SIG-M5 (cell line): ENCODE measurements around the gene DUS3L.

Source experiments
- DNase-seq: peaks from one replicate; lab custom pipeline; 2025; lab: John Stamatoyannopoulos, UW

The DUS3L gene

DNA sequence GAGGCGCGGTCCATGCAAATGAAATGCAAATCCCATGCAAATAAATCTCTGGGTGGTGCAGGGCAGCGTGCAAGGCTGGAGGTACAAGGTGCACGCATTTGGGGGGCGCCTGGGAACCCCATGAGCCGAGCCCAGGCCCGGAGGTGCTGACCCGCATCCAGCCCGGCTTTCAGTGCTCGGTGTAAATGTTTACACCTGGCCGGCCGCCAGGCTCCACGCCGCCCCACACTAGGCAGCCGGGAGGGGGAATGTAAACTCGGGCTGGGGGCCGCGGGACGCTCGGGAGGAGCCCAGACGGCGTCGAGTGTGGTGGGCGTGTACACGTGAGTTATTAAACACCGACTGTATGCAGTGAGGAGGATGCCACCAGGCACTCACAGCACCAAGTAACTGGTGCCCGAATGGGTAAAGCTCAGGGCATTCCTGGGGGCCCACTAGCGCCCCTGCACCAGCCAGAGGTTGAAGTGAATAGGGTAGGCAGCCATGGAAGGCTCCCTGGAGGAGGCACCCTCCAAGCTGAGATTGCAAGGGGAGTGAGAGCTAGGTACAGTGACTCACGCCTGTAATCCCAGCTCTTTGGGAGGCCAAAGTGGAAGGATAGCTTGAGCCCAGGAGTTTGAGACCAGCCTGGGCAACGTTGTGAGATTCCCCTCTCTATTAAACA, 31.4 kb upstream of the DUS3L start:
- no peak for DNase-seq

DNA sequence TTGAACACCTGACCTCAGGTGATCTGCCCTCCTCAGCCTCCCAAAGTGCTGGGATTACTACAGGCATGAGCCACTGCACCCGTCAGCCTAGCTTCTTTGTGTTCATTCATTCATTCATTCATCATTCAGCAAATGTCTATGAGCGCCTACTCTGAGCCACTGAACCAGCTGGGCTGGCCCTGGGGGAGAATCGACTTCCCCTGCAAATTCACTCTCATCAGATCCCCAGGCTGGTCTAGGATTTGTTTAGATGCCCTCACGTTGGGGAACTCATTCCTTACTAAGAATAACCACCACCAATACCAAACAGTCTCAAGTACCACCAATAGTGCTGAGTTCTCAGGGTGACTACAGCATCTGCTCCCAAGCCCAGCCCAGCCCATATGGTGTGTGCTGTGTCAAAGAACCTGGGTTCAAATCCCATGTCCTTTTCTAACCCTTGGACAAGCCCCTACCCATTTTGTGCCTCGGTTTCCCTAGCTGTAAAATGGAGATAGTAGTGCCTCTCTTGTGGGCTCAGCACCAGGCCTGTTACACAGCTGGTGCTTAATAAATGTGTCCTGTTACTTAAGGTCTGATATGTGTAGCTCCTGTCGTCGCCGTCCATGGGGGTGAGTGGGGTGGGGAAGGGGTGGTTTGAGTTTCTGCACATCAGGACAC, 30.7 kb upstream of the DUS3L start:
- DNase-seq, result no peak

DNA sequence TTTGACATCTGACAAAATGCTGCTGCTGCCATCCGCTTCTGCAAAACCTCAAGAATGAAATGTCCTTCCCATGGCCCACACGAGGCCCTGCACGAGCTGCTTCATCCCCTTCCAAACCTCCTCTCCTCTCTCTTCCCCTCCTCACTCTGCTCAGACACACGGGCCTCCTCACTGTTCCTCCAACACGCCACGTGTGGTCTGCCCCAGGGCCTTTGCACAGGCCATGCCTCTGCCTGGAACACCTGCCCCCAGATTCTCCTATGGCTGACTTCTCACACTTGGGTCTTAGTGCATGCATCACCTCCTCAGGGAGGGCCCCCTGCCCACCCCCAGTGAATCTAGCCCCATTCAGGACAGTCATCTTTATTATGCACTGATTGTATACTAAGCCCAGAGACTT, 29.8 kb upstream of the DUS3L start:
- no peak for DNase-seq

DNA sequence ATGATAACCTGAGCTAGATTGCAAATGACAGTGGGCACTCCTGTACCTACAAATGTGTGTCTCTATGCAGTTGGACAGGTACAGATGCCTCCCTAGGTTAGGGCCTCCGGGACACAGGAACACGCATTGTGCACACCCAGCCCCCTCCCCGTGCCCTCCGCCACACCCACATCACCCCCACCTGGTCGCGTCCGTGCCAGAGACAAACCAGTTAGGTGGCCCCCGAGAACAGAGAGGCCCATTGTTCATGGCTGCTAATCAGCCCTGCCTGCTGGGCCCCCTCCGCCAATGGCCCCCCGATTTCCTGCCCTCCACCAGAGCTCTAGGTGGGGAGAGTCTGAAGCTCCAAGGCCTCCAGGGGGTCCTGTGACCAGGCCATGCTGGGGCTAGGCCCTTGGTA, 27.6 kb upstream of the DUS3L start:
- no peak for DNase-seq

DNA sequence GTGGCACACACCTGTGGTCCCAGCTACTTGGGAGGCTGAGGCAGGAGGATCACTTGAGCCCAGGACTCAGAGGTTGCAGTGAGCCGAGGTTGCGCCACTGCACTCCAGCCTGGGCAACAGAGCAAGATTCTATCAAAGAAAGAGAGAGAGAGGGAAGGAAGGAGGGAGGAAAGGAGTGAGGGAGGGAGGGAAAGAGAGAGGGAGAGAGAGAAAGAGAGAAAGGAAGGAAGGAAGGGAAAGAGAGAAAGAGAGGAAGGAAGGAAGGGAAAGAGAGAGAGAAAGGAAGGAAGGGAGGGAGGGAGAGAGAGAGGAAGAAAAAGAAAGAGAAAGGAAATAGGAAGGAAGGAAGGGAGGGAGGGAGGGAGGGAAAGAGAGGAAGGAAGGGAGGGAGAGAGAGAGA, 26.3 kb upstream of the DUS3L start:
- no peak for DNase-seq

DNA sequence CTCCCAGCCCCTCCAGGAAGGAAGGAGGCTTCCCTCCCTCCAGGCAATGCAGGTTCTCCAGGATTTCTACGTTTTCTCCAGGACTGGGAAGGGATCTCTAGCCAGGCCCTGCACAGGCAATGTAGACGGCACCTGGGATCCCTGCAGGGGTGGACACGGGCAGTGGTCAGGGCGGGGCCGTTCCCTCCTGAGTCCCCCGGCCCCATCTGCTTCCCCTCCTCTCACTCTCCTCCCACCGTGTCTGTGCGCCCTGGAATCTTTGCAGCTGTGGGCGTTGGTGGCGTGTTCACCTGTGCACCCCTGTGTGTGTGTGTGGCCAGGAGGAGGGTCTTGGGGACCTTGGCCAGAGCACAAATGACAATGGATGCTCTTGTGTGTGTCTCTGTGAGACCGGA, 23.9 kb upstream of the DUS3L start:
- DNase-seq, result no peak

DNA sequence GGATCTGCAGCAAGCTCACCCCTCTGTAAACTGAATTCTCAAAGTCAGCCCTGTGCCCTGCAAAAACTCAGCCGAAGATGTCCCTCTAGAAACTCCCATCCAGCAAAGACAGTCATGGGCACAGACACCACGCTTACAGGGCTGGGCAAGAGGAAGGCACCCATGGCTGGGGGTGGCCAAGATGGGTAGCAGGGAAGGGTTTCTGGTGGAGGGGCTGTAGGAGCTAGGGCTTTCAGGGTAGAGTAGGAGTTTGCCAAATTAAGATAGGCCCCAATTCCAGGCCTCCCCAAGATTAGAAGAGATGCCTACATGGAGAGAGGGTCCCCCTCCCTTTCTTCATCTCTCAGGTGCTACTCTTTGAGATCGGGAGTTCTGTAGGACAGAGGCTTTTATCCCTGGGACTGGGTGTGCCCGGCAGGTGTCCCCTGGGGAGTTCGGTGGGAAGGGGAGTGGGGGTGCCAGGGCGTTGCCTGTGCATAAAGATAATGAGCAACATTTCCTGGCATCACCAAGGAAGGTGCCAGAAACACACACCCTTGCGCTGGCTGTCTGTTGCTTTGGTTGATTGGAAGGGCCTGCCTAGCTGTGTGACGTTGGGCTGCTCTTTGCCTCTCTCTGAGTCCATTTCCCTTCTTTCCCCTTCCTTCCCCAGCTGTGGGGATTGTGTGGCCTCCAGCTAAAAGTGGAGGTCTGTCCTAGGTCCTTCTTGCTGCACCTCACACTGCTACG, 23.3 kb upstream of the DUS3L start:
- no peak for DNase-seq

DNA sequence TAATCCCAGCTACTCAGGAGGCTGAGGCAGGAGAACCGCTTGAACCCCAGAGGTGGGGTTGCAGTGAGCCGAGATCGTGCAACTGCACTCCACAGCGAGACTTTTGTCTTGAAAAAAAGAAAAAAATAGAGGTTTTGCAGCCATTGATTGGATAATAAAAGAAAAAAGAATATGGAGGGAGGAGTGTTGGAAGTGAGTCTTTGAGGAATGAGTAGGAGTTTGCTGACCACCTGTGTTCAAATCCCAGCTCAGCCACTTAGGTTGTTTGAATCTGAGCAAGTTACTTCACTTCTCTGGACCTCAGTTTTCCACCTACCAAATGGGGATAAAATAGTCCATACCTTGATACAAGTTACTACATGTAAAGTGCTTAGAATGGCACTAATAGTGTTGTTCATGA, 20.2 kb upstream of the DUS3L start:
- DNase-seq, result no peak

DNA sequence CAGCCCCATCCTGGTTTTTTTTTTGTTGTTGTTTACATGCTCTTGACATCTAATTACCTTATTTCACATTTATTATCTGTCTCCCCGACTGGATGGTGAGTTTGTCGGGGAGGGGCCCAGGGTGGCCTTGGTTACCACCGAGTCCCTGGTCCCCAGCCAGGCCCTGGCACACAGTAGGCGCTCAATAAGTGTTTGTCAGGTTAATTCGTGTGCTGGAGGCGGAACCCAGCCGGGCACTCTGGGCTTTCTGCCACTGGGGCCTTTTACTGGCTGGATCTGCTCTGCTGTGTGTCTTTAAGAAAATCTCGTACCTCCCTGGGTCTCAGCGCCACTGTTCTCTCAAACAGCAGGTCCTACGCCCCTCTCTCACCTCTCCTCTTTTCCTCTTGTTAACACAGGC, 18.5 kb upstream of the DUS3L start:
- DNase-seq, result no peak

DNA sequence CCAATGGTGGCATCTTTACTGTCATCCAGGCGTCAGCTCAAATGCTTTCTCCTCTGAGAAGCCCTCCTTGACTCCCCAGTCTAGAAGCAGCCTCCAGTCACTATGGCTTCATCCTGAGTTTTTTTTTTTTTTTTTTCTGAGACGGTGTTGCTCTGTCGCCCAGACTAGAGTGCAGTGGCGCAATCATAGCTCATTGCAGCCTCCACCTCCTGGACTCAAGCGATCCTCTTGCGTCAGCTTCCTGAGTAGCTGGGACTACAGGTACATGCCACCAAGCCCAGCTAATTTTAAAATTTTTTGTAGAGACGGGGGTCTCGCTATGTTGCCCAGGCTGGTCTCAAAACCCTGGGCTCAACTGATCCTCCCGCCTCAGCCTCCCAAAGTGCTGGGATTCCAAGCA, 18.1 kb upstream of the DUS3L start:
- DNase-seq, result no peak

DNA sequence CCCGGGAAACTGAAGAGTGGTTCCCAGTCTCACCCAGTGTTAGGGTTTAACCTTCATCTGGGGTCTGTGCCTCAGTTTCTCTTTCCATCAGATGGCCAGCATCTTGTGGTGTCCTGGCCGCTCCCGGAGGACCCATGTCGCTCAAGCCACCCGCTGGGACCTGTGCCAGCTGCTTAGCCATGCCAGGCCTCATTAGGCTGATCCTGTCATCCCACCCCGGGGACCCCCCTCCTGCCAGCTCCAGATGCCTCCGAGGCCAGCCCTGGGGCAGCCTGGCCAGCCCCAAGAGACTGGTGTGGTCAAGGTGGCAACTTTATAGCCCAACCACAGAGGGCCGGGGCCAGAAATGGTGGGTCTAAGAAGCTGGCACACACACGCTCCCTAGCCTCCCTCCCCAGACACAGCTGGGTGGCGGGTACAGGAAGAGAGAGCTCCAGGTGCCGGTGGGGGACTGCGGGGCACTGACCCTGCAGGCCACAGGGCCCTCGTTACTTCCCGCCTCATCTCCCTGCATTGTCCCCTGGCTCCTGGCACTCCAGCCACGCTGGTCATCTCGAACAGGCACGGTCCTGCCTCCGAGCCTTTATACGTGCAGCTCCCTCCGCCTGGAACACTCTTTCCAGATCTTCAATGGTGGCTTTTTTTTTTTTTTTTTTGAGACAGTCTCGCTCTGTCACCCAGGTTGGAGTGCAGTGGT, 17.3 kb upstream of the DUS3L start:
- DNase-seq, result no peak

DNA sequence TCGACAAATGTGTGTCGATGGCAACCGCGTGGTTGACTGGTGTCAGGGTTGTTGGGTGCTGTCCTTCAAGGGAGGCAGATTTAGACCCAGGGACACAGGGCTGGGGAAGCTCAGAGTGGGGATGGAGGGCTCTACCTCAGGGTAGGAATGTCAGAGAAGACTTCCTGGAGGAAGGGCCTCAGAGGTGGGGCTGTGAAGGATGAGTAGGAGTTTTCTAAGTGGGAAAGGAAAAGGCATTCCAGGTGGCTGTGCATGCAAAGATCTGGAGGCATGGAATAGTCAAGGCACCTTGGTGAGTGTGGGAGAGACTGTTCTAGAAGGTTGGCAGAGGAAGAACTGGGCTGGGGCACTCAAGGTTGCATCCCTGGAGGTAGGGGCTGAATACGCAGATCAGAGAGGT, 15.9 kb upstream of the DUS3L start:
- DNase-seq, result no peak

DNA sequence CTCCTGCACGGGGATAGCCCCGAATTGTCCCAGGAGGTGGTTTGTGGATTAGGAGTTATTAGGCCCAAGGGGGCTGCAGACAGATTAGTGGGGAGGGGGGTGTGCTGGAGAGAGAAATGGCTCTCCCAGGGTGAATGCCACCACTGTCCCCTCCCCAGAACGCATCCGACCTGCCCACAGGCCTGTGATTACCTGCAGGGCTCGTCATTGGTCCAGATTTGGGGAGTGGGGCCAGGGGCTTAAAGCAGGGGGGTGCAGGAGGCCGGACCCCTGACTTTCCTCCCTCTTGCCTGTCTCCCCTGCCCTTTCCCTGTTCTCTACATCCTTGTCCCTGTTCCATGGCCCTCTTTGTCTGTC, 15.1 kb upstream of the DUS3L start:
- no peak for DNase-seq

DNA sequence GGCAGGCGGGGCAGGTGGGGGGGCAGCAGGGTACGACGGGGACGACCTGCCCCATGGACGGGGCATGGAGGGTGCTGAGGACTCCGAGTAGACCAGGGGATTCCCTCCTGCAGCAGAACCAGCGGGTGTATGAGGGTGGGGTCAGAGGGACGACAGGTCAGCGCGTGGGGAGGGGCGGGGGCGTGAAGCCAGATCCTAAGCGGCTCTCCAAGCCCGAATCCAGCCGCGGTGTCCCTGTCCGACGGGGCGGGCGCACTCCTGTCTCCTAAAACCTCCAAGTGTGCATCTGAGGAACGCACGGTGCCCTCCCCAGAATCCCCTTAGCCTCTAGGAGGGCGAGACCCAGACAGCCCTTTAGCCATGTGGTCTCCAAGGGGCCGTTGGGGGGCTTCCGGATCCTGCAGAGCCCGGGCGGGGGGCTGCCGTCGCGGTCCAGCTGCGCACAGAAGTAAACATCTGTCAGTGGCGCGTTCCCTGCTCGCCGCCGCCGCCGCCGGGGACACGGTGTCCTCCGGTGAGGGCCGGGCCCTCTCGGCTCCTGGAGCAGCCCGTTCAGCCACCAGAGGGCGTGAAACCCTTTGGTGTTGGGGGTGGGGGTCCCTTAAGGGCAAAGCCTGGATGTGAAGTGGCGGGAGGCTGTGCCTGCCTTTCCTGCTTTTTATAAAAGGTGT, 14.6 kb upstream of the DUS3L start:
- no peak for DNase-seq

DNA sequence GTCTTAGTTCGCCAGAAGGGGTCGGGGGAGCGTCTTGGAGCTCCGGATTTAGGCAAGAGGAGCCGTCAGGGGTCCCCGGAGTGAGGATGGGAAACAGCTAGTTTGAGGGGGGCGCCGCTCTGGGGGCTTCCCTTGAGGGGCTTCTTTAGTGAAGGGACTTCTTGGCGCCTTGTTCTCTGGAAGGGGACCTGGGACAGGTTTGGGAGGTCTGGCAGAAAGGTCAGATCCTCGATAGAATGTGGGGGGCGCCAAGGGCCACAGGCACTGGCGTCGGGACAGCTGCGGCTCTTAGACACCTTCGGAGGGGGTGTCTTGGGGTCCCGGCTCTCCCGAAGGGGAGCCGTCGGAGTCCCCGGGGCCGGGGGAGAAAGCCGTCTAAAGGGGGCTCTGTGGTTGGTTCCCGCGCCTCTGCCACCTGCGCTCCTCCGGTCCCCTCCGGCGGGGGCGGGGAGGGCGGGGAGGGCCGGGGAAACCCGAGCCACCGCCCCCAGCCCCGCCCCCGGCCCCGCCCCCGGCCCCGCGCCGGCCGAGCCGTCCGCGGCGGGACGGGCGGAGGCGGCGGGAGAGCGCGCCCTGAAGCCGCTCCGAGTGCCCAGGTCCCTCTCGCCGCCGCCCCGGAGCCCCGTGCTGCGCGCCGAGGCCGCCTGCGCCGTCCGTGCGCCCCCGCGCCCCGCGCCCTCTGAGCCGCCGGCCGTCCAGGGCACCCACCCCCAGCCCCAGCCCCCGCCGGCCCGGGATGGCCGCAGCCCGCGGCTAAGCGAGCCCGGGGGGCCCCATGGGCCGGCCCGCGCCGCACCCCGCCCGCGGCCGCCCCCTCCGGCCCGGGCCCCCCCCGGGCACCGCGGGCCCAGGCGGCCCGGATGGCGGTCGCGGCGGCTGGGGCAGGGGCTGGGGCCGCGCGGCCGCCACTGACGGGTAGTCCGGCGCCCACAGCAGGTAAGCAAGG, 13.8 kb upstream of the DUS3L start, which contains the start of gene NRTN:
Gene NRTN, plus strand, starts transcription at position 552 of the 946 bp plus-strand sequence. CDS start 19,099 bp downstream, outside the sequence.
- no peak for DNase-seq

DNA sequence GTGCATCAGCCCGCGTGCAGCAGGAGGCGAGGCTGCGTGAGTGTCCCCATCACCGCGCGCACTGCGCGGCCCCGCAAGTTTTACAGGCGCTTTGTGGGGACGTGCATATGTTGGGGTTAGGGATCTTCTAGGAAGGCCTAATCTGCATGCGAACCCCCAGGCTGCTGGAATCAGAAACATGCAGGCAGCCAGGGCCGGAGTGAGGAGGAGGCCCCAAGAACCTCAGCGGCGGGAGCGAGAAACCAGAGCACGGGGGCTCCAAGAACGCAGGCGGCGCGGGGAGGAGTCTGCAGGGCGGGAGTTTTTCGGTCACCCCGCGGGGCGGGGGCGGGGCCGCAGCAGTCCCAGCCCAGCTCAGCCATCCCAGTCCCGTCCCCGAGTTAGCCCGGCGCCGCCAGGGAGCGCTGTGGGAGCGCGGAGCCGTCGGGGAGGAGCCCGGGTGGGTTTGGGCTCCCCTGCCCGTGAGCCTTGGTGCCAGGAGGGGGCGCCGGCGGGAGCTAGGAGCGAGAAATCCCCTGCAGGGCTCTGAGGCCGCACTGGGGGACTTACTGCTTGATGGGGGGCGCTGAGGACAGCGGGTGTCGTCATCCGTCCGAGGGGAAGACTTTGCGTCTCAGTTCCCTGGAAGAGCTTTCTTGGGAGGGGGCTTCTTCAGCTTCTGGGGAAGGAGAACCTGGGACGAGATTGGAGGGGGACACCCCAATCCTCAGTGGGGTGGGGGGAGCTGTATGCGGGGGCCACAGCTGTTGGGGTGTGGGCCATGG, 13.0 kb upstream of the DUS3L start:
- peak; percentile 15 for DNase-seq

DNA sequence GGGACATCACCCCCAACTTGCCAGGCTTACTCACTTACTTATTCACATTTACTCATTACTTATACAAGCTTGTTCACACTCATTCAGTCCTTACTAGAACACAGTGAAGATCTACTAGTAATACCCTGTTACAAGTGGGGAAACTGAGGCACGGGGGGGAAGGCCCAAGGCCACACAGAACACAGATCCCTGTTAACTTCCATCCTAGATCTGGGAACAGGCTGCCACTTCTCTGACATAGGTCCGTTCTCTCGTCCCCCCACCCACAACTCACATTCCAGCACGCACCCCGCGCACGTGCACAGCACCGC, 12.4 kb upstream of the DUS3L start:
- DNase-seq, result no peak

DNA sequence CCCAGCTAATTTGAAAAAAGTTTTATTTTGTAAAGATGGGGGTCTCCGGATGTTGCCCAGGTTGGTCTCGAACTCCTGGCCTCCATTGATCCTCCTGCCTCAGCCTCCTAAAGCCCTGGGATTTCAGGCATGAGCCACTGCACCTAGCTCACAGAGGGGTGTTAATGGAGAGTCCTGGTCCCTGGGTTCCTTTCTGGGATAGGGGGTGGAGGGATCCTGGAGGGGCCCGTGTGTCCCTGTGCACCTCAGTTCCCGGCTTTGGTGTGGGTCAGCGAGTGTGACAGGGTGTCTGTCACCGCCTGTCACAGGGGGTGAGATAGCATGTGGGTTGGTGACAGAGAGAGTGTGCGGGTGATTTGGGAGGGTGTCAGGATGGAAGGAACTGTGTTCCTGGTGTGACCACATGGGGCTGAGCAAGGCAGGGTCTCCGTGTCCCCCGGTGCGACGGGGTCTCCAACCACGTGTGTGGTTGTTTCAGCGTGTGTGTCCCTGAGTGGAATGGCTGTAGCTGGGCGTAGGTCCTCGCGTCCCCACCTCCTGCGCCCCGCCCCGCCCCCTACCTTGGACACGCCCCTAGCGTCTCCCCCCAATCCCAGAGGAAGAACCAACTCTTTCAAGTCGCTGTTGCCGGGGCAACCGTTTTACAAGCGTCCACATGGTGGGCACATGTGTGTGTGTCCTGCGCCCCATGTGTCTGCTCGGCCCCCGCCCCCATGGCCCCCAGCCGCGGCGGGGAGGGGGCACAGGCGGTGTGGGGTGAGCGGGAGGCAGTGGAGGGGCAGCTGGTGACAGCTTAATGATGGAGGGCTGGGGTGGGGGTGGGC, 11.0 kb upstream of the DUS3L start:
- DNase-seq, result no peak
